LNCAP (cell line): ENCODE measurements around the gene HNF1B.

Experiments used
- TF ChIP-seq, protein P1 (sequence below): fragments of 450-650 bp; IDR thresholded peaks from 2 replicates; pipeline ENCODE4 v1.5.1; 2017; ENCODE audit warnings: mild to moderate bottlenecking

HNF1B gene

DNA sequence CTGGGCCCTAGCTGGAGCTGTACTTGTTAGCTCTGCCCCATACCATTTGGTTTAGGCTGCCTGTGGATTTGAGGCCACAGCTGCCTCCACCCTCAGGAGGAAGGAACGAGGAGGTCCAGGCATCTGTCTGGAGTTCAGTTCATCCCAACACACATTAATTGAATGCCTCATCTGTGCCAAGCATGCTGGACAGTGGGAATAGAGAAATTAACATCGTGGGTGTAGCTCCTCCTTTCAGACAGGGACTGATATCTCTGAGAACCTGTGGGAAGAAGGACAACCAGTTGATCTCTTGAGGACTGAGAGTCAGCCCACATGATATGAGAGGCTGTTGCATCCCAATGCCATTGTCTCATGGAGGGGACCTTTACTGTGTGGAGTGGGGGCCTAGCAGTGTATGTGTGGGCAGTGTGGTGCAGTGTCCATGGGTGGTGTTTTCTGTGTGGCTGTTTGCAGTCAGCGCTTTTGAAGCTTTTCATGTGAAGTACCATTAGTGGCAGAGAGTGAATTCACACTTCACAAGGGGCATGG lies 72.2 kb downstream of the HNF1B start:
- TF ChIP-seq, protein P1, sequence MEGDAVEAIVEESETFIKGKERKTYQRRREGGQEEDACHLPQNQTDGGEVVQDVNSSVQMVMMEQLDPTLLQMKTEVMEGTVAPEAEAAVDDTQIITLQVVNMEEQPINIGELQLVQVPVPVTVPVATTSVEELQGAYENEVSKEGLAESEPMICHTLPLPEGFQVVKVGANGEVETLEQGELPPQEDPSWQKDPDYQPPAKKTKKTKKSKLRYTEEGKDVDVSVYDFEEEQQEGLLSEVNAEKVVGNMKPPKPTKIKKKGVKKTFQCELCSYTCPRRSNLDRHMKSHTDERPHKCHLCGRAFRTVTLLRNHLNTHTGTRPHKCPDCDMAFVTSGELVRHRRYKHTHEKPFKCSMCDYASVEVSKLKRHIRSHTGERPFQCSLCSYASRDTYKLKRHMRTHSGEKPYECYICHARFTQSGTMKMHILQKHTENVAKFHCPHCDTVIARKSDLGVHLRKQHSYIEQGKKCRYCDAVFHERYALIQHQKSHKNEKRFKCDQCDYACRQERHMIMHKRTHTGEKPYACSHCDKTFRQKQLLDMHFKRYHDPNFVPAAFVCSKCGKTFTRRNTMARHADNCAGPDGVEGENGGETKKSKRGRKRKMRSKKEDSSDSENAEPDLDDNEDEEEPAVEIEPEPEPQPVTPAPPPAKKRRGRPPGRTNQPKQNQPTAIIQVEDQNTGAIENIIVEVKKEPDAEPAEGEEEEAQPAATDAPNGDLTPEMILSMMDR: no peak

GRCh38 chr17:37671824-37672547 lies 72.9 kb downstream of the HNF1B start:
- TF ChIP-seq, protein P1: no peak

DNA sequence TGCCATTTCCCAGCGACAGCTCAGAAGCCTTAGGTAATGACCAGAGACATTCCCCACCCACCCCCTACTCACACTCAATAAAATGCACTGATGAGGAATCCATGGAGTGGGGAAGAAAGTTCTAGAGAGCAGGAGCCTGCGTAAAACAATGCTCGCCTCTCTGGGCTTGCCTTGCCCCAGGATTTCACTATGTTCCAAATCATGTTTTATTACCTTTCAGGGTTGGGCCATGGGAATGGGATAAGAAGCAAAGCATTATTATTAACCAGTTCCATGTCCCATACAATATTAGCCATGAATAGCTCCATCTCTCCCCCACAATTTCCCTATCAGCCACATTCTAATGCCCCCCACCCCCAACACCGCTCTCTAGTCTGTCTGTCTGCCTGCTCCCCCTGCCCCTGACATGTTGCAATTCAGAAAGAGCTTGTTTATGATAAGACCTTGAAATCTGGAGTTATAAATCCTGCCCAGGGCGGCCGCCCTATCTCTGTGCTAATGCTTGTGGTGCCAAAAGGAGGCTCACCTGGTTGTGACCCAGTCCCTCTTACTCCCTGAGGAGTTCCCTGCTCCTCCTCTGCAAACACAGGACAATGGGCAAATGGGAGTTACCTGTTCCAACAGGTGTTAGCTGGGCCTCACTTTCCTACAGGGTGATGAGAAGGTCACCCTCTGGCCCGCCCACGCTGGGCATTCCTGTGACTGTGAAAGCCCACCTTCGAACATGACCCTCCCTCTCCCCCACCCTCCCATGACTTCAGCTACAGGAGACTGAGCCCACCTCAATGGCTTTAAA lies 73.6 kb downstream of the HNF1B start:
- TF ChIP-seq, protein P1: no peak

GRCh38 chr17:37667039-37667438 lies 77.8 kb downstream of the HNF1B start:
- TF ChIP-seq, protein P1: no peak

DNA sequence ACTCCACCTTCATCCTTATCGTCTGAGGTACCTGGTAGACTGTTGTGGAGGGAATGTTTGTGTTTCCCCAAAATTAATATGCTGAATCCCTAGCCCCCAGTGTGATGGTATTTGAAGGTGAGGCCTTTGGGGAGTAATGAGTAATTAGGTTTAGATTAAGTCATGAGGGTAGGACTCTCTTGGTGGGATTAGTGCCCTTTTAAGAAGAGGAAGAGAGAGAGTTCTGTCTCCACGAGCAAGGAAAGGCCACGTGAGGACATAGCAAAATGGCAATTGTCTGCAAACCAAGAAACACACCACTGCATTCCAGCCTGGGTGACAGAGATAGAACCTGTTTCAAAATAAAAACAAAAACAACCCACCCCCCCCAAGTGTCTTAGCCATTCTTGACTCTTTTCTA lies 80.6 kb downstream of the HNF1B start:
- TF ChIP-seq, protein P1: no peak

- TF ChIP-seq, protein P1: no peak
Measured at GRCh38 chr17:37662353-37662752, 82.5 kb downstream of the HNF1B start.

GRCh38 chr17:37661400-37662014 lies 83.4 kb downstream of the HNF1B start:
- TF ChIP-seq, protein P1: no peak
